Activated CD4-positive, CD25-positive, alpha-beta regulatory T cell treated with anti-CD3 and anti-CD28 coated beads, Interleukin-2, amount 50 U/mL, for 16 hours (primary cell): ENCODE measurements around the gene PALLD.

Source experiments
- DNase-seq: peaks from one replicate; pipeline ENCODE4 v3.0.0-alpha.2; 2020; ENCODE audit warnings: low read depth, low spot score

Gene PALLD

GRCh38 chr4:168588916-168589531, 92.2 kb downstream of the PALLD start:
- no peak for DNase-seq

- DNase-seq, result no peak
These were observed 95.8 kb downstream of the PALLD start for GRCh38 chr4:168592676-168593075.

GRCh38 chr4:168593399-168593798, 96.5 kb downstream of the PALLD start:
- DNase-seq, result no peak

- no peak for DNase-seq
These were observed 97.3 kb downstream of the PALLD start for GRCh38 chr4:168594121-168594520.

- no peak for DNase-seq
These were observed 101.3 kb downstream of the PALLD start for GRCh38 chr4:168598191-168598590.

- DNase-seq, result no peak
These were observed 104.1 kb downstream of the PALLD start for GRCh38 chr4:168600796-168601583.

GRCh38 chr4:168601899-168602298, 105.0 kb downstream of the PALLD start:
- no peak for DNase-seq

GRCh38 chr4:168604496-168605373, 107.9 kb downstream of the PALLD start:
- DNase-seq, result no peak

- no peak for DNase-seq
These were observed 108.6 kb downstream of the PALLD start for GRCh38 chr4:168605411-168605810.

- no peak for DNase-seq
These were observed 110.4 kb downstream of the PALLD start for GRCh38 chr4:168607215-168607614.

GRCh38 chr4:168608771-168609170, 111.9 kb downstream of the PALLD start:
- DNase-seq, result no peak

GRCh38 chr4:168609369-168609768, 112.5 kb downstream of the PALLD start:
- DNase-seq, result no peak

- DNase-seq, result no peak
These were observed 114.2 kb downstream of the PALLD start for GRCh38 chr4:168610911-168611530.

GRCh38 chr4:168612450-168613135, 115.7 kb downstream of the PALLD start:
- no peak for DNase-seq

GRCh38 chr4:168613869-168614268, 117.0 kb downstream of the PALLD start:
- DNase-seq, result no peak

- no peak for DNase-seq
These were observed 117.6 kb downstream of the PALLD start for GRCh38 chr4:168614281-168615057.

GRCh38 chr4:168615294-168616065, 118.6 kb downstream of the PALLD start:
- DNase-seq, result no peak

GRCh38 chr4:168618577-168619265, 121.9 kb downstream of the PALLD start:
- no peak for DNase-seq

- DNase-seq, result no peak
These were observed 122.4 kb downstream of the PALLD start for GRCh38 chr4:168619266-168619631.
